GM12801 (cell line): ENCODE measurements around the gene MAP3K8.

Experiments used
- TF ChIP-seq, protein P1 (sequence below): IDR thresholded peaks from one replicate; pipeline ENCODE4 v1.5.1; 2011; ENCODE audit warnings: control low read depth; ENCODE audit not compliant: insufficient read length; ENCODE audit errors: extremely low read depth

Gene MAP3K8

DNA sequence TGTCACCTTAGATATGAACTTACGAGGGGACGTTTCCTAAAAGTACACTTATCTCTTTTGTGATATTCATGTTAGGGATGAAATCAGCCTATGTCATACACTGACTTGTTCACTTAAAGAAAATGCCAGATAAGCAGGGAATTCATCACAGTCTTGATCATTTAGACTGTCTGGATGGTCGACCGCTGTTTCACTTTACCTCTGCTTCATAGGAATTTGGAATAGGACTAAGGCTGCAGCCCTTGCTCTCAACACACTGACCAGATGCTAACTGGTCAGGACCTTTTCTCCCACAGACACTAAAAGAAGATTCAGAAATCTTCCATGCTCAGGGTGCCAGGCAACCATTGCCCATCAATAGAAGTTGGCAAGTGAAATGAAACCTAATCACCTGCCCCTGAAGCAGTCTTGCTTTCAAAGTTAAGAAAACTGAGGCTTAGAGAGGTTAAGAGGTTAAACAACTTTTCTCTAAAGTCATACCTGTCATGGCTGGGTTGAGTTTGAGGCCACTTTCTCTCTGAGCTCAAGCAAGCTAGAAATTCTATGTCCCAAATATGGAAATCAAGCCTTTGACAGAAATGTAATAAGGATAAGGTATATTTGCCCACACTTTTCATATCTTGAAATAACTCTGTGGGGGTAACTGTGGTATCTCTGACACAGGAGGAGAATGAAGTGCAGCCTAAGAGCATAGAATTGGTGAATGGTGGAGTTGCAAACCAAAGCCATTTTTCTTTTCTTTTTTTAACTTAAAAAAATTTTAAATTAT is 77.1 kb downstream of the MAP3K8 start:
- TF ChIP-seq, protein P1, sequence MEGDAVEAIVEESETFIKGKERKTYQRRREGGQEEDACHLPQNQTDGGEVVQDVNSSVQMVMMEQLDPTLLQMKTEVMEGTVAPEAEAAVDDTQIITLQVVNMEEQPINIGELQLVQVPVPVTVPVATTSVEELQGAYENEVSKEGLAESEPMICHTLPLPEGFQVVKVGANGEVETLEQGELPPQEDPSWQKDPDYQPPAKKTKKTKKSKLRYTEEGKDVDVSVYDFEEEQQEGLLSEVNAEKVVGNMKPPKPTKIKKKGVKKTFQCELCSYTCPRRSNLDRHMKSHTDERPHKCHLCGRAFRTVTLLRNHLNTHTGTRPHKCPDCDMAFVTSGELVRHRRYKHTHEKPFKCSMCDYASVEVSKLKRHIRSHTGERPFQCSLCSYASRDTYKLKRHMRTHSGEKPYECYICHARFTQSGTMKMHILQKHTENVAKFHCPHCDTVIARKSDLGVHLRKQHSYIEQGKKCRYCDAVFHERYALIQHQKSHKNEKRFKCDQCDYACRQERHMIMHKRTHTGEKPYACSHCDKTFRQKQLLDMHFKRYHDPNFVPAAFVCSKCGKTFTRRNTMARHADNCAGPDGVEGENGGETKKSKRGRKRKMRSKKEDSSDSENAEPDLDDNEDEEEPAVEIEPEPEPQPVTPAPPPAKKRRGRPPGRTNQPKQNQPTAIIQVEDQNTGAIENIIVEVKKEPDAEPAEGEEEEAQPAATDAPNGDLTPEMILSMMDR = no peak
